ENCODE measurements around the gene TBK1.
"Not testable (repeated sequence)": the region's sequence is repeated elsewhere in the genome, so short reads cannot be mapped to it uniquely, and the experiment has no call there.

The TBK1 gene

DNA sequence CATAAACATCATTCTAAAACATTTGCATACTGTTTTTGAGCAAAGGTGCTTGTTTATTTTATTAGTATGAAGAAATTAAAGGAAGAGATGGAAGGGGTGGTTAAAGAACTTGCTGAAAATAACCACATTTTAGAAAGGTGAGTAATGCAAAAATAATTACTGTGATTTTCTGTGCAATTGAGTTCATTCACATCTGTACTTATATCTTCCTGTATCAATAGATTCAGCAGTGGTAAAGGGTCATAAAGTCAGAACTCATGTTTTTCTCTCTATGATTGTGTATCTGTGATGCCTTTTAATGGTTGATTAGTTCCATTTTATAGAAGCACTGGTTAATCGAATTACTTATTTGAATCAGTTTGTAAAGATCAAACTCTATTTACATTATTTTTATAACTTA, 46.0 kb downstream of the TBK1 start:
- DNase-seq, result no peak

DNA sequence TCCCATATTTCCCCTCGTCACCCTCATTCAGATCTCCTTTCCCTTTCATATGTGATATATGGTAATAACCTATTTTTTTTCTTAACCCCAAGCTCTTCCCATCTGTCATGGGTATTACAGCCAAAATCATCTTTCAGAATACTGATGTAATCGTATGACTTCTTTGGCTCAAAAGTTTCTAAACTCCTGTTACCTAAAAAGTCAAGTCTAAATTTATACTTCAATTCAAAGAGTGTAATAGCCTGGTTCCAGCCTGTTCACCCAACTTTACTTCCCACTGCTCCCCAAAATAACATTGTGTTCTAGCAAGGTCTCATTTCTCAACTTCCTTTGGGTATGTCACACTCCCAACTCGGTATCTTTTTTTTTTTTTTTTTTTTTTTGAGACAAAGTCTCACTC, 48.5 kb downstream of the TBK1 start:
- DNase-seq, result no peak

DNA sequence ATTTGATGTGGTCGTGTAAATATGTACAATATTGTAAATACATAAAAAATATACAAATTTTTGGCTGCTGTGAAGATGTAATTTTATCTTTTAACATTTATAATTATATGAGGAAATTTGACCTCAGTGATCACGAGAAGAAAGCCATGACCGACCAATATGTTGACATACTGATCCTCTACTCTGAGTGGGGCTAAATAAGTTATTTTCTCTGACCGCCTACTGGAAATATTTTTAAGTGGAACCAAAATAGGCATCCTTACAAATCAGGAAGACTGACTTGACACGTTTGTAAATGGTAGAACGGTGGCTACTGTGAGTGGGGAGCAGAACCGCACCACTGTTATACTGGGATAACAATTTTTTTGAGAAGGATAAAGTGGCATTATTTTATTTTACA, 49.6 kb downstream of the TBK1 start:
- no peak for DNase-seq

DNA sequence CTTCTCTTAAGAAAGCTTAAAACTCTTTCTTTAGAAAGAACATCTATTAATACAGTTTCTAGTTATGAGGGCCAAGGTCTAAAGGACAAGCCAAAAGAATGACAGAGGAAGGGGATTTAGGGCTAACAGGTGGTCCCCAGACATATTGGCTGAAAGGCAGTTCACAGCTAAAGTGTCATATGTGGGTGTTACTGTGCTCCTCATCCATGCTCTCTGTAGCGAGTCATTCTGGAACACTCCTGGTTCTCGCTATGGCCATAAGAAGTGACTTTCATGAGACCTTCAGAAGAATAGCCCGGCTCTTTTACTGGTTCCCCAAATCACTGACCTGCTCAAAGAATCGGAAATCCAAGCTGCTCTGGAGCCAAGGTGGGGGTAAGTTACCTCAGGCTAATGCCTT, 55.0 kb downstream of the TBK1 start:
- DNase-seq, result no peak

DNA sequence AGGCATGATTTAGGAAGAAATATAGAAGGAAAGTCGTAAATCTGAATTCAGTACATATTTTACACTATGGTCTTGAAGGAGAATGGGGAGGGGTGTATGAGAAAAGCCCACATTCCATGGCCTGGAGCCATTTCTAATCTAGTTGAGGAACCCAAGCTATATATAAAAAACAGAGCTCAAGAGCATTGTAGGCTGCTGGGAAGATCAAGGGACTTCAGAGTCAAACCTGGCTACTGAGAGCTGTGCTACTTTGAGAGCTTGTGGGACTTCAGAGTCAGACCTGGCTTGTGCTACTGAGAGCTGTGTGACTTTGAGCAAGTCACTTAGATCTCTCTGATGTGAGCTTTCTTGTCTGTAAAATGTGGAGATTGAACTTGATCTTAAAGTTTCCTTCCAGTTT, 58.7 kb downstream of the TBK1 start:
- no peak for DNase-seq

DNA sequence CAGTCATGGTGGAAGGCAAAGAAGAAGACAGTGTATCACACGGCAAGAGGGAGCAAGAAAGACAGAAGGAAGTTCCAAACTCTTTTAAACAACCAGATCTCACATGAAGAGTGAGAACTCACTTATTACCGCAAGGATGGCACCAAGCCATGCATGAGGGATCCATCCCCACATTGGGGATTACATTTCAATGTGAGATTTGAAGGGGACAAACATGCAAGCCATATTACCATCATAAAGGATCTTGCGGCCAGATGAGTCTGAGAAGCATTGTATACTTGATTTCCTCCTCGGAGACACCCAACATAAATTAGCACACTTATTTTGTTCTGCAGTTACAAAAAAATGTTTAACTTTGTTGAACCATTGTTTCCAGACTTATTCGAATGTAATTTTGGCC, 66.5 kb downstream of the TBK1 start:
- no peak for DNase-seq

DNA sequence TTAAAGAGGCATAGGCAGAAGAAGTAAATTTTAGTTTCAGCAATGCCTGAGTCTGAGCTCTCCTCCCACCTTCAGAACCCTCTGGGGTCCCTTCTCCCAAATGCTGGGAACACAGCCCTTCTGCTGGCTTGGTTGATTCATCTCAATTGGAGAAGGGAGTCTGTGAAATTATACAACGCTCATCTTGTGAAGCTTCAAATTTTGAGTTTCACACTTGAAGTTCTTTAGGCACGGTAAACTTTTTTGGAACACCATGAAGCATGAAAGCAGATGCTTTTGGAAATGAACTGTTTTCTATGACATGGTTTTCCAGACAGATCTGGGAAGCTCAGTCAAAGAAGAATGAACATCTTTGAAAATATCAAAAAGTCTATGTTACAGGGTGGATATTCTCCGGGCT, 69.9 kb downstream of the TBK1 start:
- DNase-seq, result no peak

DNA sequence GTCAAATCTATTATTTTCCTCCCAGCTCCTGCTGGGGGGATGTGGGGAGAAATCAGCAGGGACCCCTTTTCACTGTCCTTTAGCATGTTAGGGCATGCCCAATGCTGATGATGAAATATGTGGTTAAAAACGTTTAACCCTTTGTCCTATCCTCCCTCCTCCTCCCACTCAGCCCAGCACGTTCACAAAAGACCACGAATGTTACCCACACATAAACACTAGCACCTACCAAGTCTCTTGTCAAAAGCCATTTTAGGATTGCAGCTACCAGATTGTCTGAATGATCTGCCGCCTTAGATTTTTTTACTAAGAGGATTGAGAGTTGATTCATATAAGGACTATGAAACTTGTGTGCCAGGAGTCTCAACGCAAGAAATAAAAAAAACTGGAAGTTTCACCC, 70.4 kb downstream of the TBK1 start:
- no peak for DNase-seq

DNA sequence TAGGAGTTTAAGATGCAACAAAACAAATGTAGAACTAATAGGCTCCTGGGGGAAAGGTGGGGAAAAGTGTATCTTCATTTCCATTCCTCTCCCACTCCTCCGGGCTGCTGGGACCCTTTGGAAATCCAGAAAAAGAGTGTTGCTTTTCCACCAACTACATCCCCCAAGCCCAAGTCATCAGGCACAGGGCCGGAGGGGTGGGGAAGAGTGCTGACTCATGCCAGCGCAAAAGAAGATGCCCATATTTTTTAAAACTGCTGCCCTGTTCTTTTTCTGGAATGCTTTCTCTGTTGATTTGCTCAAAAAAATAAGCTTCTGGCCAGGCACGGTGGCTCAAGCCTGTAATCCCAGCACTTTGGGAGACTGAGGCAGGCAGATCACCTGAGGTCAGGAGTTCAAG, 70.9 kb downstream of the TBK1 start:
- no peak for DNase-seq

DNA sequence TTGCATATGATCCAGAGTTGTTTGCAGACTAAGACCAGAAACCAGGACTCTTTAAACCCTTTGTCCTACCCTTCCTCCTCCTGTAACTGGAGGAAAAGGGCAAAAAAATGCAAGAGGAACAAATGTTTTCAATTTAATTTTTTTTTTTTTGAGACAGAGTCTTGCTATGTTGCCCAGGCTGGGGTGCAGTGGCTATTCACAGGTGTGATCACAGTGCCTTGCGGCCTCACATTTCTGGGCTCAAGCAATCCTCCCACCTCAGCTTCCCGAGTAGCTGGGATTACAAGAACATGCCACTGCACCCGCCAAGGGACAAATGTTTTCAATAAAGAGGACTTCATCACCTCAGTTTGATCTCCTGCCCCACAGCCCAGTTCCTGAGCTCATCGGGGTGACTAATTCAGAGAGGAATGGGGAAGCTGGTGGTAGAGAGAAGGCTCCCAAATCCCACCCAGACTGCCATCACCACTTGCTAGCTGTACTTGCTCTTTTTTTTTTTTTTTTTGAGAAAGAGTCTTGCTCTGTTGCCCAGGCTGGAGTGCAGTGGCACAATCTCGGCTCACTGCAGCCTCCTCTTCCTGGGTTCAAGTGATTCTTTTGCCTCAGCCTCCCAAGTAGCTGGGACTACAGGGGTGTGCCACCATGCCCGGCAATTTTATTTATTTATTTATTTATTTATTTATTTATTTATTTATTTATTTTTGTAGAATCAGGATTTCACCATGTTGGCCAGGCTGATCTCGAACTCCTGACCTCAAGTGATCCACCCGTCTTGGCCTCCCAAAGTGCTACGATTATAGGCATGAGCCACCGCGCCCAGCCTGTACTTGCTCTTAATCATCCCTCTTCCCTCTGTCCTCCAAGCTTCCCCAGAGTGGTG, 71.9 kb downstream of the TBK1 start:
- DNase-seq, result not testable (repeated sequence)

DNA sequence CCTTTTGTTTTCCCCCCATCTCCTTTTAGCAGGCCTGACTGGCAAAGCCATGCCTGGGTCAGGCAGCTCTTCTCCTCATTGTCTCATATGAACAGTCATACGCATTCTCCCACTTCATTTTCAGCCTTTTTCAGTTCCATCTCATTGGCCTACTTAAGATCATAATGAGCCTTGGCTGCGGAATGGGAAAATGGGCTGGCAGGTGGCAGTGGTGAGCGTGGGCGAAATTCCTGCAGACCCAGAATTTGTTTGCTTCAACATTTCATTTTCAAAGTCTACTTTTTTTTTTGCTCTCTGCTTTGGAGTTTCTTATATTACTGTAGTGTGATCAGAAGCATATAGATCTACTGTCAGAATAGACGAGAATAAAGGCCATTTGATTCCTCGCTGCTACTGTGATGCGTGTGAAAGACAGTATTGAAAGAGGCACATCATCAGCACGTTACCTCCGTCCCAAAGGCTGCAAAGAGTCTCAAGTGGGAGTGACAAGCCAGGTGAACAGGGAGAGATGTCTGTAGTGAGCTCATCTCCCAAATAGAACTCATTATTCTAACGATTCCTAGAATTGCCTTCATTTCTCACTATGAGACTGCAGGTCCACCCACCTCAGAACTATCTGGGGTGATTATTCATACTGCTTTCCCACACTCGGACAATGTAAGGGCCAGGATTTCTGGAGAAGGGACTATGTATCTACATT, 73.7 kb downstream of the TBK1 start:
- DNase-seq, result no peak

DNA sequence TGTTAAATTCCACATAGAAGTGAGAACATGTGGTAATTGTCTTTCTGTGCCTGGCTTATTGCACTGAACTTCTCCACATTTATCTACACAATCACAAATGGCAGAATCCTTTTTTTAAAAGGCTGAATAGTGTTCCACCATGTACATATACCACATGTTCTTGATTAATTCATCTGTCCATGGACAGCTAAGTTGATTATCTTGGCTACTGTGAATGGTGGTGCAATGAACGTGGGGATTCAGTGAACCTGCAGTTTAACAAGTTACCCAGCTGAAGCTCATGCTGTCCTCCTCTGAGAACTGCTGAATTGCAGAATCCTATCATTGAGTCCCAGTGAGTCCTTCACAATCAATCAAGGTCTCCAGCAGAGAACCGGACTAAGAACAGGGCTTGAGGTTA, 74.9 kb downstream of the TBK1 start:
- no peak for DNase-seq

DNA sequence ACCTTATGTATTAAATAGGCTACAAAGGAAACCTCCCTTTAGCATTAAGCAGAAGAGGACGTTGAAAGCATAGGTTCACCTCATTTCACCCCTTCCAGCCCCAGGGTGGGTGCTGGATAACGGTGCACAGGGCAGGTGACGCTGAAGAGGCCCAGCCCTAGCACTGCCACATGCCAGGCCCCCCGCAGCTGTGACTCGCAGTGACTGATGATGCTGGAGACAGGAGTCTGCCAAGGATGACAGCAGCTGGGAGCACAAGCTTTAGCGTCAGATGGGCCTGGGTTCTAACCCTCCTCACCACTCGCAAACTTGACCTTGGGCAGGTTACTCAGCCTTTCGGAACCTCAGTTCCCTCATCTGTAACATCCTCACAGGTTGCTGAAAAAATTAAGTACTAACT, 76.7 kb downstream of the TBK1 start:
- DNase-seq, result no peak

DNA sequence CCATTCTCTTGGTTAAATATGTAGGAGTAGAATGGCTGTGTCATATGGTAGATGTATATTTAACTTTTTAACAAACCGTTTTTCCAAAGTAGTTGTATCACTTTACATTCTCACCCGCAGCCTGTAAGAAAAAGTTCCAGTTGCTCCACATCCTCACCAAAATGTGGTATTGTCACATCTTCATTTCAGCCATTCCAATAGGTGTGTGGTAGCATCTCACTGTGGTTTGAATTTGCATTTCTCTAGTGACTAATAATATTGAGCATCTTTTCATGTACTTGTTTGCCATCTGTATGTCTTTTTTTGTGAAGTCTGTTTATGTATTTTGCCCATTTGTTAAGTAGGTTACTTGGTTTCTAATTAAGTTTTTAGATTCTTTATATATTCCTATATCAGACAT, 78.6 kb downstream of the TBK1 start:
- DNase-seq, result no peak

DNA sequence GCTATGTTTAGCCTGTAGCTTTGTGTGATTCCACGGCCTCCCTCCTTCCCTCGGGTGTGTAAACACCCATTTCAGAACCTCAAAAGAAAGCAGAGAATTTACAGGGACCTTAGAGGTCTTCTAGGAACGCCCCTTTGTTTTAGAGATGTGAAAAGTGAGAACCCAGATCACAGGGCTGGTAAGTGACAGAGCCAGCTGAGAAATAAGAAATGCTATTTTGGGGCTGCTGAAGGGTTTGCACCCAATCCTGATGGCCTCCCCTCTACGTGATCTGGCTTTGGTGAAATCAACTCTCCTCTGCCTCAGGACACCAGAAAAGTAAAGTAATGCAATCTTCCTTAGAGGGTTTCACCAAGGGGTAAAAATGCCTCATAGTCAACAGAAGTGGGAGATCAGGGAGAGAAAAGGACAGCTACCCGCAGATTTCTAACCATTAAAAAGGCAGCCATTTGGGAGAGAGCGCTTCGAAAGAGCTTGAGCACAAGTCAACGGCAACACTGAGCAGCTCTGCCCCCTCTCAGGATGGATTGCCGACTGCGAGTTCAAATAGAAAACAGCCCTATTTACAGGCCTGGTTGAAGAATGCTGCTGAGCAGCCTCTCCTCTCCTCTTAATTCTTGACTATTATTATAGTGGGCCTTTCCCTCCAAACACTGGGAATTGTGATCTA, 79.9 kb downstream of the TBK1 start:
- no peak for DNase-seq

DNA sequence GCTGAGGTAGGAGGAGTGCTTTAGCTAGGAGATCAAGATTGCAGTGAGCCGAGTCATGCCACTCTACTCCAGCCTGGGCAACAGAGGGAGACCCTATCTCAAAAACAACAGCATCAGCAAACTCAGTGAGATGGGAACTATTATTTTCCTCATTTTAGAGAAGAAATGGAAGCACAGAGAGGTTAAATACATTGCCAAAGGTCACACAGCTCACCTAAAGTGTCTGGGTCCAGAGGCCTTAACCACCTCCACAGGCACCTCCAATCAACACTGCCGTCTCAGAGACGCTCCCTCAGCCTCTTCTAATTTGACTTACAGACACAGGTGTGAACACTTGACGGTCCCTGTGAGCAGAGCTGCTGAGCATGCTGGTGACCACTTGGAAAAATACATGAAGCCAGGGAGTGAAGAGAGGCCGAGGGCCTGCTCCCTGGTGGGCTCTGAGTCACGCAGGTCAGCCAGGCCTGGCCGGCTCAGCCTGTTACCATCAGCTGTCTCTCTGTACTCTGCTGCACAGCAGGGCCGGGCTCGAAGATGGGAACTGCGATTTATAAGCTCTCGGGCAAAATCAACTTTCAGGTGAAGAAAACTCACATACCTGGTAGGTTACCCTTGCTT, 80.9 kb downstream of the TBK1 start:
- no peak for DNase-seq

DNA sequence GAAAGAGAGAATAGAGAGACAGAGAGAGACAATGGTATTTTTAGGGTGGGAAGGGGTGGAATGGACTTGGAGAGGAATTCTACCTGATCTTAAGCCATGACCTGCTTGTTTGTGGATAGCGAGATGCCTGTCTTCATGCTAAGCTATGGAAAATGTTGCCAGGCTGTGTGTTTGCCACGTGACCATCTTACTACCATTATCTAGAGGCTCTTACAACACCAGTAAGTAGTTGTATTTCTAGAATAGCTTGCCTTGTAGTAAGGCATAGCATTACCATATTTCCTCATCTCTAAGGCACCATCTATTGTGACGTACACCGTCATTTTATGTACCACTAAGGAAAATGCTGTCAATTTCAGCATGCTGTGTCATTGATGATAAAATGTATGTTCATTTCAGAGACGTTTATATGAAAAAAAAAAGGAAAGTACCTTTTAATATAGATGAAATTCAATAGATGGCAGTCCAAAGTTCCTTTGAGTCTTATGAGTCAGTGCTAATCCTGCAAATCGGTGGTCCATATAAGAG, 82.8 kb downstream of the TBK1 start:
- DNase-seq, result no peak

DNA sequence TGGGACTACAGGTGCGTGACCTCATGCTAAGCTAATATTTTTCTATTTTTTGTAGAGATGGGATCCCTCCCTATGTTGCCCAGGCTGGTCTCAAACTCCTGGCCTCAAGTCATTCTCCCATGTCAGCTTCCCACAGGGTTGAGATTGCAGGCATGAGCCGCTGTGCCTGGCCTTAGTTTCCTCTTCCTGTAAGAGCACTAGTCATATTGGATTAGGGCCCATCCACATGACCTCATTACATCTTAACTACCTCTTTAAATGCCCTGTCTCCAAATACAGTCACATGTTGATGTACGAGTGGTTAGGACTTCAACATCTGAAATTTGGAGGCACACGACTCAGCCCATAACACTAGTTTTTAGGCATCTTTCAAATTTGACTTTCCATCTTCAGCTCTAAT, 86.2 kb downstream of the TBK1 start:
- DNase-seq, result no peak

DNA sequence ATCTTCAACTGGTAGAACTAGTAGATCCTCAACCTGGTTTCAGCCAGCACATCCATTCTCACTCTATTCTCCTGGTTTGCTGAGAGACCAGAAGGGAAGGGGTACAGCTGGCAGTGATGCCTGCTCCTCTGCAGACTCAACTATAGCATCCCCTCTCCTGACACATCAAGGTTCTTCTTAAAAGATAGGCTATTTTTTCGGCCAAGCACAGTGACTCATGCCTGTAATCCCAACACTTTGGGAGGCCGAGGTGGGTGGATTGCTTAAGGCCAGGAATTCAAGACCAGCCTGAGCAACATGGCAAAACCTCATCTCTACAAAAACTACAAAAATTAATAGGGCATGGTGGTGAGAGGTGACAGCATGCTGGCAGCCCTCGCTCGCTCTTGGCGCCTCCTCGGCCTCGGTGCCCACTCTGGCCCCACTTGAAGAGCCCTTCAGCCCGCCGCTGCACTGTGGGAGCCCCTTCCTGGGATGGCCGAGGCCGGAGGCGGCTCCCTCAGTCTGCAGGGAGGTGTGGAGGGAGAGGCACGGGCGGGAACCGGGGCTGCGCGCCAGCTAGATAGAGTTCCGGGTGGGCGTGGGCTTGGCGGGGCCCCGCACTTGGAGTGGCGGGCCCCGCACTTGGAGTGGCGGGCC, 90.6 kb downstream of the TBK1 start:
- DNase-seq, result not testable (repeated sequence)

DNA sequence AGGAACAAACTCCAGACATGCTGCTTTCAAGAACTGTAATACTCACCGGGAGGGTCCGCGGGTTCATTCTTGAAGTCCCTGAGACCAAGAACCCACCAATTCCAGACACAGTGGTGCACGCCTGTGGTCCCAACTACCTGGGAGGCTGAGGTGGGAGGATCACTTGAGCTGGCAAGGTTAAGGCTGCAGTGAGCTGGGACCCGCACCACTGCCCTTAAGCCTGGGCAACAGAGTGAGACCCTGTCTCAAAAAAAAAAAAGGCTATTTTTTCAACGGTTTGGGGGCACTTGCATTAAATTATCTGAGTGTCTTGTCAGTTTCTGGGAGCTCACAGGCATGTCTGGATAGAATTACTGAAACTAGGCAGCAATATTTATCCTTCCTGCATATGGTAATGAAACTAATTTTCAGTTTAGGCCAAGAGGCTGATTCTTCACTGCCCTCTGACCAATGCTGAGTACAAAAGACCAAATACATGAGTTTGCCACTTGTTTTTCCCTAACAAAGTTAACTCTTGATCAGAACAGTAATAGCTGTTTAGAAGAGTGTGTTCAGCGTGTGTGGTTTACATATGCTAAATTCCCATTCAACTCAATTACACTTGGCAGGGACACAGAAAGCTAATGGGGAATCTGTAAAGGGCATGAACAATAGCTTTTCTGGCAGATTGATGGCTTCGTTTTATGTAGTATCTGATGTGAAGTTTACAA, 92.6 kb downstream of the TBK1 start:
- no peak for DNase-seq

DNA sequence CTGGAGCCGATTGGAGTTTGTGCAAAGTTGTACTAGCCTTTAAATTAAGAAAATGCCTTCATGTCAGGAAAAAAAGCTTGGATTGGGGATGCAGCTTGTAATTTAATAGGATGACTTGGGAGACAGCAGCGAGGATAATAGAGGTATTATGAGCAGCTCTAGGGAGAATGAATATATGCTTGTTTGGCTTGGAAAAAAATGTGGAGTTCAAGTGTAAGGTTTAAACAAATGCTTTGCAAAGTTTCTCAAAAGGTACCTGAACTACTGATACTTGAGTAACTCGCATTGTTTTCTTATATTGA, 93.1 kb downstream of the TBK1 start:
- no peak for DNase-seq

DNA sequence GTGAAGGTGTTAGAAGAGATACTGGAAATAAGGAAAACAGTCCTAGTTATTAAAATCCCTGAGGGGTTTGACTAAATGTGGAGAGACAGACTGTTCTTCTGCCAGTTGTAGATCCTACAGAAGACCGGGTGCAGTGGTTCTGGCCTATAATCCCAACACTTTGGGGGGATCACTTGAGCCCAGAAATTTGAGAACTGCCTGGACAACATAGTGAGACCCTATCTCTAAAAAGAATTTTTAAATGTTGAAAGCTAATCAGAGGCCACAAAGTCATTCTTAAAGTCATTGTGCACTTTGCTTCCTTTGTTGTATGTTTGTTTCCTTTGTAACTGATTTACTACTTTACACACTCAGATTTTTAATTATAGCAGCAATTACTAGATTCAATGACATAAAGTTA, 97.2 kb downstream of the TBK1 start:
- no peak for DNase-seq

Measured in KG1 (cell line).